Spinal cord (tissue), 10 donors: ENCODE measurements around the gene NR1D1. TPM values are rescaled to one million over a fixed set of nuclear protein-coding genes. Genes with fewer than 3 reads are reported as not detected.

Experiments
- DNase-seq, 6 donors: peaks; one replicate each; pipeline versions ENCODE4 v3.0.0 to v3.0.0-alpha.2; 2013 to 2015; ENCODE audit warnings: low spot score in 6 of 6, low read depth in 4 of 6
- H3K27ac ChIP-seq: one replicate; pipeline ENCODE4 v1.5.1; 2013; ENCODE audit warnings: low read depth, low read length, control low read depth
- H3K27me3 ChIP-seq: one replicate; pipeline ENCODE4 v1.6.1; 2013; ENCODE audit warnings: low read length; ENCODE audit not compliant: control insufficient read depth, insufficient read depth
- H3K36me3 ChIP-seq: one replicate; pipeline ENCODE4 v1.6.1; 2013; ENCODE audit warnings: low read length; ENCODE audit not compliant: control insufficient read depth, insufficient read depth
- H3K4me1 ChIP-seq: one replicate; pipeline ENCODE4 v1.6.1; 2013; ENCODE audit warnings: low read length; ENCODE audit not compliant: control insufficient read depth, insufficient read depth
- H3K4me3 ChIP-seq: one replicate; pipeline ENCODE4 v1.5.1; 2013; ENCODE audit warnings: low read depth, low read length, control low read depth
- H3K9me3 ChIP-seq: one replicate; pipeline ENCODE4 v1.6.1; 2013; ENCODE audit warnings: low read length; ENCODE audit not compliant: control insufficient read depth, insufficient read depth
- WGBS: methylation state at CpG from one replicate; pipeline ENCODE4 v1.1.5; 2013; ENCODE audit warnings: missing lambda C conversion rate; ENCODE audit not compliant: insufficient coverage; 5-methylcytosine and 5-hydroxymethylcytosine counted together
- polyA plus RNA-seq, 2 donors: library from polyadenylated mRNA; unstranded; fragments of 120-200 nt; gene quantifications; one replicate each; pipeline ENCODE4 v1.2.1, GENCODE V29; 2013; ENCODE audit not compliant: insufficient read length in 2 of 2
- total RNA-seq, 2 donors: library from RNA; depleted of rRNA in 1 of 2; stranded (reverse); fragments of 120-200 nt in 1 of 2; fragments of >200 nt in 1 of 2; gene quantifications; one replicate each; pipeline versions ENCODE4 v1.2.3 to v1.2.4, GENCODE V29; 2013 to 2014
- donor health status: healthy.

The NR1D1 gene
- total and polyA plus RNA-seq, 4 donors = 3.3 to 12.4 (median 7.5) TPM

DNA sequence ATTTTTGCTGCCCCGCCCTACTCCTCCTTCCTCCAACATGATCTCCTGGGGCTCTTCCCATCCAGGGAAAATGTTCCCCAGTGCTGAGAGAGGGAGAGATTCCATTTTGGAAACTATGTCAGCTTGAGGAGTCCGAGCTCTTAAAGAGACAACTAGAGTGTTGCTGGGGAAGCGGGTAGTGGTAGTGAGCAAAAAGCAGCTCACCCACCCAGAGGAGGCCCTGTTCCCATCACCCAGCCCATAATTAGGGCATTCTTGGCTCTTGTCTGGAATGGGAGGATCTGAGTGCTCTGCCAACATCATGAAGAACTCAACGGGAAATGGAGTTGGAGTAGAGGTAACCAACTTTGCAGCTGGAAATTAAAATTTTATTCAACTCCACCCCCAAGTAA lies 12.3 kb upstream of the NR1D1 start:
- Histone ChIP-seq H3K4me3 (peak overlapping the region; percentile 66), H3K9me3 (no peaks in the 10 kb centered on the region), H3K4me1 (peaks cover 62% of the 10 kb centered on the region), H3K27me3 (no peaks in the 10 kb centered on the region), H3K27ac (peak overlapping the region; percentile 96), H3K36me3 (no peaks in the 10 kb centered on the region)
- WGBS = no CpG with 5 or more reads among the region's 4 CpGs
- no peak for DNase-seq

DNA sequence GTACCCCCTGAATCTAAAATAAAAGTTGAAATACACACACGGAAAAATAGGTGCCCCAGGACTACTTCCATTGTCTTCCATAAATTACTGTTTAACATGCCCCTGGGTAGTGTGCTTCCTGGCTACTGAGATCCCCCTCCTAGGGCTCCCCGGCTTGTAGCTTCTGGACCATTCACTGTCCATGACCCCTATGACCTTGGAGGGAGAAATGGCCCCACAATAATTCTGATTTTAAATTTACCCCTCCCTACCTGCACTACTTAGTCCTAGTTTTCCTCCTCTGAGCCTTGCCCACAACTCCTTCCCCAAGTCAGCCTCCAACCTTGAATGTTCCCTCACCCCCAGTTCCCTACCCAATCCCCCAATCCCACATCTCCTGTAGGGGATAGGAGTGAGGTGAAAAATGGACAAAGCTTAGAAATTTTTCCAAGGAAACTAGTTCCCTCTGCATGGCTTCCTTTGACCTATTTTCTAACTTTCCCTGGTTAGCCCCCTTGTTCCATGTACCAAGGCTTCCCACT lies 11.9 kb upstream of the NR1D1 start:
- no peak for DNase-seq
- Histone ChIP-seq H3K36me3 (no peaks in the 10 kb centered on the region), H3K9me3 (no peaks in the 10 kb centered on the region), H3K4me1 (peaks cover 67% of the 10 kb centered on the region), H3K27me3 (no peaks in the 10 kb centered on the region), H3K4me3 (no peak overlapping the region), H3K27ac (peak overlapping the region; percentile 96)
- whole genome bisulfite sequencing = 0% methylated on average over 2 of the region's 2 CpGs

DNA sequence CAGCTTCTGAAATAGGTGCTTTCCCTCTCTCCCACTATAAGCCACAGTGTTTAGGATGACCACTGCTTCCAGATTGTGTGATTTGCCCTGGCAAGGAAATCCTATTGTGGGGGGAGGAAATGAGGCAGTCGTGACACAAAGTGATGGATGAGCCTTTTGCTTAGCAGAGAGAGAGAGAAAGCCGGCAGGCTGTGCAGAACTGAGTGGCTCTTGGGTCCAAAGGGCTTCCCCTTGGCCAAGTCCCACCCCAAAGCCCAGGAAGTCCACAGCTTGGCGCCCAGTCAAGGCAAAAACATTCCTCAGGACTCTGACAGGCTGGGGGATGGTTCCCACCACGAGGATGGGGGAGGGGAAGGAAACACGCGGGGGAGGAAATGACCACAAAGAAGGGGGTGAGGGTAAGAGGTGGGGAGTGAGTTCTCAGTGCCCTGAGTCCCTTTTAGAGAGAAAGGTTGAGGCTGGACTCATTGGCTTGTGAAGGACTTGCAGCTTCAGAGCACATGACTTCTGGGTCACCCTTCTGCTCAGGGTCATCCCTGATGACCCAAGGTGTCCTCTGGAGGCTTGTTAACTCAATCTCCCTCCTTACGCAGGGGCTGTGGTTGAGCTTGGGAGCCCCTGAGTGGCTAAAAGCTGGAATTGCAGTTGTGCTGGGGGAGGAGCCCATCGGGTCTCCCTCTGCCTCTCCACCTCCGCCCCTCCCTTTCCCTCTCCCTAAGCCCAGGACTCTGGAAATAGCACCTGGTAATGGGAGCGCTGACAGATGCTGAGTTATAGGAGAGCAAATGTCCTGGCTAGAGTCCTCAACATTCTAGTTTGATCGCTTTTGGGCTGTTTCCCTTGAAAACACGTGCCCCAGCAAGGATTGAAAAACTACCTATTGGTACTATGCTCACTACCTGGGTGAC lies 11.1 kb upstream of the NR1D1 start:
- Histone ChIP-seq H3K27me3 (no peaks in the 10 kb centered on the region), H3K36me3 (no peaks in the 10 kb centered on the region), H3K9me3 (no peaks in the 10 kb centered on the region), H3K4me1 (peaks cover 75% of the 10 kb centered on the region), H3K27ac (peak overlapping the region; percentile 96), H3K4me3 (peak overlapping the region; percentile 11)
- DNase-seq = peak in 3 of 6 donors; percentile 79 to 96 (median 94)
- WGBS = 5% methylated on average over 8 of the region's 12 CpGs

DNA sequence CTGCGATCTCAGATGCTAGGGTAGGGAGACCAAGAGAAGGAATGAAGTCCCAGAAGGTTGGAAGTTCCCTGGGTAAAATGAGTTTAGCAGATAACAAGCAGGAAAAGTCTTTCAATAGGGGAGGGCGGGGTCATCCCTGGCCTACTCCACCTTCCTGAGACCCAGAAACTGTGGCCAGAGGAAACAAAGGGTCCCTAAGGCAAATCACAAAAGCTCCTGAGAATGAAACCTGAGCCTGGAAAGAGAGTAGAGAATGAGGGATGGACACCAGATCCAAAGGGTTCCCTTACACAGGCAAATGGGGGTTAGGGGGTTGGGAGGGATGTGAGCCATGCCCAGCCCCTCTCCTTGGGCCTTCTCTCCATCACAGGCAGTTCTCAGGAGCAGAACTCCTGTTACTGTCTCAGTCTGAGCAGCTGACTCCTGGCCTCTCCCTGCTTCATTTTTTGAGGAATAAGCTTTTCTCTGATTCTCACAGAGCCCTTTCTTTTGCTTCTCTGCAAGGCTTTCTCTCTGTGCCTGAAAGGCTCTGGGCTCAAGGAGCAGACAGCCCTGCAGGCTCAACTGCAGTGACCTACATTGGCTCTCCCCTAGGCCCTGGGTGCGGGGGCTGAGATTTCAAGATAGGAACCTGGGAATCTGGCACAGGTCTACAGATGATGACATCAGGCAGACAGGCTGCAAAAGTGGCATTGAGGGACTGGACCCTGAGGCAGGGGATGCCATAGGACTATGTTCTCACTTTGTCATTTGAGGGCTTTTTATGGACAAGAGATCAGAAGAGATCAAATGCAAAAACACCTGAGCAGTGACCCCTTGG lies 9.8 kb upstream of the NR1D1 start:
- no peak overlapping the region for H3K4me3 ChIP-seq
- H3K27ac ChIP-seq = peak overlapping the region; percentile 96
- DNase-seq = no peak
- 38% methylated on average over 1 of the region's 3 CpGs for WGBS
- H3K4me1 ChIP-seq = peaks cover 80% of the 10 kb centered on the region
- H3K27me3 ChIP-seq = no peaks in the 10 kb centered on the region
- H3K9me3 ChIP-seq = no peaks in the 10 kb centered on the region
- H3K36me3 ChIP-seq = no peaks in the 10 kb centered on the region

DNA sequence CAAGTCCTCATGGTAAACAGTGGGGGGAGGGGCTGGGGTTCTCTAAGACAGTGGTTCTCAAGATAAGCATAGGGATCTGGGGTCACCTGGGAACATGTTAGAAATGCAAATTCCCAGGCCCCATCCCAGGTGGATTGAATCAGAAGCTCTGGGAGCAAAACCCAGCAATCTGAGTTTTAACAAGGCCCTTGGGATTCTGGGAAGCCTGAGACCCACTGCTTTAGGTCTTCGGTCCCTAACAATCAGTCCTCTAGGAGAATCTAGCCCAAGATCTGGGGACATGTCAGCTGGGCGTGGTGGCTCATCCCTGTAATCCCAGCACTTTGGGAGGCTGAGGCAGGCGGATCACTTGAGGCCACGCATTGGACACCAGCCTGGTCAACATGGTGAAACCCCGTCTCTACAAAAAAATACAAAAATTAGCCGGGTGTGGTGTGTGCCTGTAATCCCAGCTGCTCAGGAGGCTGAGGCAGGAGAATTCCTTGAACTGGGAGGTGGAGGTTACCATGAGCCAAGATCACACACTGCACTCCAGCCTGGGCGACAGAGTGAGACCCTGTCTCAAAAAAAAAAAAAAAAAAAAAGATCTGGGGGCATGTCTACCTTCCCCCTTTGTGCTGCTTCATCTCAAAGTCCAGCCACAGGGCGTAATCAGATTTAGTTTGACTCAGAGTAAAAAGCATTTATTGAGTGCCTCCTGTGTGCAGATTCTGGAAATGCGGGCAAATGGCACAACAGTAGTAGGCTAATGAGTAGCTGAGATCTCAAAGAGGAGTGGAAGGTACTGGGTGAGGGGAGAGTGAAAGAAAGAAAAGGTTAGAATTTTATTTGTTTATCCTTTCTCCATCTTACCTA lies 8.8 kb upstream of the NR1D1 start:
- no peak for DNase-seq
- Histone ChIP-seq H3K27ac (peak overlapping the region; percentile 96), H3K4me3 (no peak overlapping the region), H3K27me3 (no peaks in the 10 kb centered on the region), H3K36me3 (no peaks in the 10 kb centered on the region), H3K4me1 (peaks cover 81% of the 10 kb centered on the region), H3K9me3 (no peaks in the 10 kb centered on the region)
- 94% methylated on average over 2 of the region's 9 CpGs for WGBS

DNA sequence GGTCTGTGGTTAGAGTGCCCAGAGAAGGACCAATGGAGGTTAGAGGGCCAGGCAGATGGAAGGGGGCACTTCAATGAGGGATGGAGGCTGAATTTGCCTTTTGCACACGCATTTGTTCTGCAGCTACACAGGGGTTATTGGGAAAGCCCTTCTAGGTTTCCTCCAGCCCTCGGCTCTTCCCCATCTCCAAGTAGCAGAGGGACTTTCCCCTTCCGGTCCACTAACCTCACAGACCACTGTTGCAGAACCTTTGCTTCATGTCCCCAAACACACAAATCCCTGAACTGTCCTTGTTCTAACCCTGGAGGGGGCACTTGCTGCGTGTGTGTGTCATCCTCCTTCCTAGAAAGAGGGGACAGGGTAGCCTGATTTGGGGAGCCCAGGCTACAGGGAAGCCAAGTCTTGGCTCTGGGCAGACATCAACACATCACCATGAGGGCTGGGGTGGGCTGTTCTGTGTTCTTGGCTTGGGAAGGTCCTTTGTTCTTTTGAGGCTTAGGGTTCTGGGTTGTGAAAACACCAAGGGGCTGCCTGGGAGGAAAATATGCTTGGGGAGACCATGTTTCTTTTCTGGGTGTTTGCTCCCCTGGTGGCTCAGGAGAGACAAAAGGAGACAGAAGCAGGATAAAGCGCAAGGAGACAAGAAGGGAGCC lies 7.3 kb upstream of the NR1D1 start:
- peak in 1 of 6 donors; percentile 54 for DNase-seq
- no peaks in the 10 kb centered on the region for H3K9me3 ChIP-seq
- no peaks in the 10 kb centered on the region for H3K36me3 ChIP-seq
- H3K4me3 ChIP-seq = no peak overlapping the region
- H3K27me3 ChIP-seq = no peaks in the 10 kb centered on the region
- peaks cover 77% of the 10 kb centered on the region for H3K4me1 ChIP-seq
- 37% methylated on average over 4 of the region's 5 CpGs for WGBS
- peak overlapping the region; percentile 96 for H3K27ac ChIP-seq

DNA sequence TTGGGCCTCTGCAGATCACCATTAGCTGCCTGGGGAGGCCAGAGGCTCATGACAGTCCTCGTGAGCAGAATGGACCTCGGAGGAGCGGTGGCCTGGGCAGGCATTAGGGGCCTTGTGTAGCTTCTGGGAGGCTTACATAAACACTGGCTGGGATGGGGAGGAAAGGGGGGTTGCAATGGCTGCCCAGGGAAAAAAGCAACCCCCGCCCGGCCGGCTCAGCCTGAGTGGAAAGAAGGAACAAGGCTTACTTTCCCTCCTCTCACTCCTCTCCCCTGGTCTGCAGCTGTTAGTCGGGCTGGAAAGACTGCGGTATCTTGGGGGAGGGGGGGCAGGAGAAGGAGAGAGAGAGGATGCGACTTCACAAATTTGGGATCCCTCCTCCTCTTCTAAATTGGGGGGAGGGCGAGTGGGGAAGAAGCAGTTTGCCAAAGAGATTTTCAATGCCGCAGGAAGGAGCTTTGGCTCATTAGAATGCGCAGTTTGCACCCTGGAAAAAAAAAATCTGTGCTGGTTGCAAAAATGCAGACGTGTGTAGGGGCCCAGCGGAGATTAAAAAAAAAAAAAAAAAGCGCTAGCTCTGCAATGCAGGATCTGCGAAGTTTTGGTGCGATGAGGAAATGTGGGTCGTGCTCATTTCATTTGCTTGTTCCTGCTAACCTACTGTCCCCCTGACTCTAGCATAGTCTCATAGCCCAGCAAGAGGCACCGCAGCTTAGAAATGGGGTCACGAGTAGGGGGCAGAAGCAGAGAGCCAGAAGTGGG lies 6.6 kb upstream of the NR1D1 start:
- Histone ChIP-seq H3K27me3 (no peaks in the 10 kb centered on the region), H3K27ac (peak overlapping the region; percentile 96), H3K4me3 (no peak overlapping the region), H3K36me3 (no peaks in the 10 kb centered on the region), H3K4me1 (peaks cover 72% of the 10 kb centered on the region), H3K9me3 (no peaks in the 10 kb centered on the region)
- peak in 2 of 6 donors; percentile 93 to 94 for DNase-seq
- 5% methylated on average over 4 of the region's 20 CpGs for WGBS

DNA sequence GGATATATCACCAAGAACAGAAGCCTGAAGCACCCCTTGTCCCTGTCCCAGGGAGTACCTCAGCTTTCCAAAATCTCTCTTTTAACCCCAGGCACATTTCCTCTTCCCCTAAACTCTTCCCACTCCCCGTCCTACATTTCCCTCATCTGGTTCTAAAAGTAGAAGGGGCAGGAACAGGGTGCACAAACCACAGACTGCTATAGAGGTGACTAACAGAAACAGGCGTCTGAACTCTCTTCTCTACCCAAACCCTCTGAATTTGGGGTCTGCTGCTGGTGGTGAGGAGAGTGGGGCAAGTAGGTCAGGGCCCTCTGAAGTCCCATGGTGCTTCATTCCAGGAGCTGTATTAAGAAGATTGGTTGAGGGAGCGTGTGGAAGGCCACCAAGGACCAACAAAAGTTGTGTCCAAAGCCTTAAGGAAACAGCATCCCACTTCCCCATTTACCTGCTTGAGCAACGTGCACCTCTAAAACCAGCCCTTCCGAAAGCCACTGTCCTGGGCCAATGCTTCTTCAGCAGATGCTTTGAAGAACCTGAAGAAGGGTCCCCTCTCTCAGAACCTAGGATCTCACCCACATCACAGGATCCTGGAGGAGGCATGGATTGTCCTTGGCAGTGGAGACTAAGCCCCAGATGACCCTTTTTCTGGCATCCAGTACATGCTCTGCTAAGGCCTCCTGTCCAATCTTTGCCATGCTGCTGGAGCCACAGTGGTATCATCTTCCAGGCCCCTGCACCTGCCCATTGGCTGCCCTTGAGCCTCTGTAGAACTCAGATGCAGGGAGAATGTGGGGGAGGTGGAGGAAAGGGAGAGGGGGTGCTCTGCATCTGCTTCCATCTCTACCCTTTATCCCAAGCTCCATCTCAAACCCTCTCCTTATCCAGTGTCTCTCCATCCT lies 5.7 kb upstream of the NR1D1 start:
- peaks cover 66% of the 10 kb centered on the region for H3K4me1 ChIP-seq
- H3K27ac ChIP-seq = peak overlapping the region; percentile 96
- H3K9me3 ChIP-seq = no peaks in the 10 kb centered on the region
- no peaks in the 10 kb centered on the region for H3K27me3 ChIP-seq
- DNase-seq = no peak
- H3K36me3 ChIP-seq = no peaks in the 10 kb centered on the region
- H3K4me3 ChIP-seq = no peak overlapping the region
- 88% methylated on average over 3 of the region's 5 CpGs for WGBS
